DND-41 (cell line): ENCODE data around the gene SLC38A7.

Experiments
- ATAC-seq: fragments of 200-7000 bp; cut with Tn5 transposase; 3 replicates; pipeline ENCODE4 v1.9.1; 2021; ENCODE audit warnings: low read depth; ENCODE audit not compliant: insufficient read depth
- DNase-seq: peaks from one replicate; pipeline ENCODE4 v3.0.0-alpha.2; 2020
- H2AFZ ChIP-seq: 2 replicates; pipeline ENCODE4 v1.6.0; 2012; ENCODE audit warnings: low read depth, low read length
- H3K27ac ChIP-seq: 2 replicates; pipeline ENCODE4 v1.5.1; 2012; ENCODE audit warnings: low read length, inconsistent platforms
- H3K27me3 ChIP-seq: fragments of 200-600 bp; sonication (generic); 2 replicates; pipeline ENCODE4 v1.6.0; 2012; ENCODE audit warnings: low read length, mild to moderate bottlenecking, inconsistent platforms; ENCODE audit not compliant: insufficient read depth, poor library complexity
- H3K36me3 ChIP-seq: 2 replicates; pipeline ENCODE4 v1.5.1; 2012; ENCODE audit warnings: low read length, inconsistent platforms; ENCODE audit not compliant: insufficient read depth
- H3K4me1 ChIP-seq: 2 replicates; pipeline ENCODE4 v1.5.1; 2012; ENCODE audit warnings: mild to moderate bottlenecking, low read length; ENCODE audit not compliant: insufficient read depth
- H3K4me2 ChIP-seq: 2 replicates; pipeline ENCODE4 v1.6.0; 2012; ENCODE audit warnings: mild to moderate bottlenecking, moderate library complexity, low read length, inconsistent platforms; ENCODE audit not compliant: insufficient read depth
- H3K4me3 ChIP-seq, 2 experiments: fragments of 200-600 bp in 1 of 2; shearing (Covaris generic) in 1 of 2; 2 replicates each; pipeline ENCODE4 v1.5.1; 2012 to 2016; ENCODE audit warnings: inconsistent platforms in 2 of 2, low read length in 2 of 2, mild to moderate bottlenecking in 2 of 2, low read depth in 1 of 2, moderate library complexity in 1 of 2
- H3K79me2 ChIP-seq: 2 replicates; pipeline ENCODE4 v1.6.0; 2012; ENCODE audit warnings: low read length, inconsistent platforms; ENCODE audit not compliant: insufficient read depth
- H3K9ac ChIP-seq: 2 replicates; pipeline ENCODE4 v1.6.0; 2012; ENCODE audit warnings: low read depth, mild to moderate bottlenecking, inconsistent platforms, low read length, moderate library complexity
- H3K9me3 ChIP-seq: 2 replicates; pipeline ENCODE4 v1.5.1; 2012; ENCODE audit warnings: low read length, moderate library complexity, mild to moderate bottlenecking, inconsistent platforms; ENCODE audit not compliant: insufficient read depth, severe bottlenecking
- H4K20me1 ChIP-seq: 2 replicates; pipeline ENCODE4 v1.6.0; 2012; ENCODE audit warnings: low read length; ENCODE audit not compliant: insufficient read depth
- CTCF ChIP-seq: IDR thresholded peaks from 2 replicates; pipeline ENCODE4 v1.5.1; 2012; ENCODE audit warnings: borderline replicate concordance, low read length, moderate library complexity, mild to moderate bottlenecking; ENCODE audit not compliant: poor library complexity, severe bottlenecking; ENCODE audit errors: extremely low read depth
- EZH2 ChIP-seq: IDR thresholded peaks from 3 replicates; pipeline ENCODE4 v1.6.1; 2012; ENCODE audit warnings: borderline replicate concordance, low read depth, mild to moderate bottlenecking, moderate library complexity, low read length, inconsistent platforms; ENCODE audit not compliant: severe bottlenecking

SLC38A7 gene

GRCh38 chr16:58670946-58671583, 13.5 kb downstream of the SLC38A7 start:
- Histone ChIP-seq H3K27ac (no peak overlapping the region), H3K4me2 (no peak overlapping the region), H3K9ac (no peak overlapping the region), H3K36me3 (peaks cover 38% of the 10 kb centered on the region), H3K4me1 (no peaks in the 10 kb centered on the region), H3K79me2 (no peaks in the 10 kb centered on the region), H3K27me3 (no peaks in the 10 kb centered on the region), H2AFZ (no peak overlapping the region), H3K4me3 (no peak overlapping the region), H3K9me3 (no peaks in the 10 kb centered on the region), H4K20me1 (no peaks in the 10 kb centered on the region; the same call in 1 of the 2 replicates)
- no peak for ATAC-seq
- no peak for DNase-seq
- no peak for TF ChIP-seq CTCF
- no peak for TF ChIP-seq EZH2

- Histone ChIP-seq H4K20me1 (no peaks in the 10 kb centered on the region; the same call in 1 of the 2 replicates), H3K36me3 (peaks cover 31% of the 10 kb centered on the region), H3K79me2 (no peaks in the 10 kb centered on the region), H3K27ac (no peak overlapping the region), H3K4me2 (no peak overlapping the region), H3K4me3 (no peak overlapping the region), H3K27me3 (no peaks in the 10 kb centered on the region), H3K9ac (no peak overlapping the region), H2AFZ (no peak overlapping the region), H3K9me3 (no peaks in the 10 kb centered on the region), H3K4me1 (no peaks in the 10 kb centered on the region)
- TF ChIP-seq CTCF (no peak), EZH2 (no peak)
- ATAC-seq (no peak), DNase-seq (no peak)
These were observed 14.4 kb downstream of the SLC38A7 start for GRCh38 chr16:58670177-58670576.

DNA sequence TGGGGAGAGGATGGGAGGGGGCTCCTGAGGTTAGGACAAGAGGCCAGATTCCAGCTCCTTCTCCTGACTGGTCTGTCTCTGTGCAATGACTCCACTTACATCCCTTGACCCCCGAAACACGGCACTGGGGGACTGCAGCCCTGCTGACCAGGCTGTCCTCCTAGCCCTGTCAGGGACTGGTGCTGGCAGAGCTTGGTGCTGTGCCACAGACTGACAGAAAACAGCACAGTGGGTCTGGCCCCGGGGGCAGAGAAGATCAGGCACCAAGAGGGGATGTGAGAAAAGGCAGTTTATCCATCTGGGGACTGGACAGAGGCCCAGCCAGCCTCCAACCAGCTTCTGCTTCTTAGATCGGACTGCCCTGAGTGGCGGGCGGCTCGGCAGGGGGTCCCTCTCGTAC, 19.4 kb downstream of the SLC38A7 start:
- no peak for TF ChIP-seq EZH2
- TF ChIP-seq CTCF = no peak
- no peak overlapping the region for H3K27ac ChIP-seq
- ATAC-seq (no peak), DNase-seq (no peak)
- H4K20me1 ChIP-seq = no peaks in the 10 kb centered on the region
- H3K27me3 ChIP-seq = no peaks in the 10 kb centered on the region
- no peak overlapping the region for H2AFZ ChIP-seq
- no peaks in the 10 kb centered on the region for H3K4me1 ChIP-seq
- H3K9ac ChIP-seq = no peak overlapping the region
- H3K4me2 ChIP-seq = no peak overlapping the region
- no peak overlapping the region for H3K4me3 ChIP-seq
- no peaks in the 10 kb centered on the region for H3K9me3 ChIP-seq
- H3K79me2 ChIP-seq = no peaks in the 10 kb centered on the region
- H3K36me3 ChIP-seq = peaks cover 12% of the 10 kb centered on the region
